ENCODE measurements around the gene TBC1D1.

The TBC1D1 gene, protein sequence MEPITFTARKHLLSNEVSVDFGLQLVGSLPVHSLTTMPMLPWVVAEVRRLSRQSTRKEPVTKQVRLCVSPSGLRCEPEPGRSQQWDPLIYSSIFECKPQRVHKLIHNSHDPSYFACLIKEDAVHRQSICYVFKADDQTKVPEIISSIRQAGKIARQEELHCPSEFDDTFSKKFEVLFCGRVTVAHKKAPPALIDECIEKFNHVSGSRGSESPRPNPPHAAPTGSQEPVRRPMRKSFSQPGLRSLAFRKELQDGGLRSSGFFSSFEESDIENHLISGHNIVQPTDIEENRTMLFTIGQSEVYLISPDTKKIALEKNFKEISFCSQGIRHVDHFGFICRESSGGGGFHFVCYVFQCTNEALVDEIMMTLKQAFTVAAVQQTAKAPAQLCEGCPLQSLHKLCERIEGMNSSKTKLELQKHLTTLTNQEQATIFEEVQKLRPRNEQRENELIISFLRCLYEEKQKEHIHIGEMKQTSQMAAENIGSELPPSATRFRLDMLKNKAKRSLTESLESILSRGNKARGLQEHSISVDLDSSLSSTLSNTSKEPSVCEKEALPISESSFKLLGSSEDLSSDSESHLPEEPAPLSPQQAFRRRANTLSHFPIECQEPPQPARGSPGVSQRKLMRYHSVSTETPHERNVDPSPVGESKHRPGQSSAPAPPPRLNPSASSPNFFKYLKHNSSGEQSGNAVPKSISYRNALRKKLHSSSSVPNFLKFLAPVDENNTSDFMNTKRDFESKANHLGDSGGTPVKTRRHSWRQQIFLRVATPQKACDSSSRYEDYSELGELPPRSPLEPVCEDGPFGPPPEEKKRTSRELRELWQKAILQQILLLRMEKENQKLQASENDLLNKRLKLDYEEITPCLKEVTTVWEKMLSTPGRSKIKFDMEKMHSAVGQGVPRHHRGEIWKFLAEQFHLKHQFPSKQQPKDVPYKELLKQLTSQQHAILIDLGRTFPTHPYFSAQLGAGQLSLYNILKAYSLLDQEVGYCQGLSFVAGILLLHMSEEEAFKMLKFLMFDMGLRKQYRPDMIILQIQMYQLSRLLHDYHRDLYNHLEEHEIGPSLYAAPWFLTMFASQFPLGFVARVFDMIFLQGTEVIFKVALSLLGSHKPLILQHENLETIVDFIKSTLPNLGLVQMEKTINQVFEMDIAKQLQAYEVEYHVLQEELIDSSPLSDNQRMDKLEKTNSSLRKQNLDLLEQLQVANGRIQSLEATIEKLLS (N-terminal part only)

GRCh38 chr4:37890801-37891259 lies at the start of gene TBC1D1:
Gene TBC1D1 (plus strand): TSS chr4:37891084. CDS start chr4:37902096, 11,012 bp downstream.
- in situ Hi-C loops (cut with MboI; ENCODE audit: low sequenced_read_pairs) = no loop called here

GRCh38 chr4:37844204-37844603 lies 46.7 kb upstream of the TBC1D1 start:
- in situ Hi-C loops (cut with MboI; ENCODE audit: low sequenced_read_pairs) = no loop called here

DNA sequence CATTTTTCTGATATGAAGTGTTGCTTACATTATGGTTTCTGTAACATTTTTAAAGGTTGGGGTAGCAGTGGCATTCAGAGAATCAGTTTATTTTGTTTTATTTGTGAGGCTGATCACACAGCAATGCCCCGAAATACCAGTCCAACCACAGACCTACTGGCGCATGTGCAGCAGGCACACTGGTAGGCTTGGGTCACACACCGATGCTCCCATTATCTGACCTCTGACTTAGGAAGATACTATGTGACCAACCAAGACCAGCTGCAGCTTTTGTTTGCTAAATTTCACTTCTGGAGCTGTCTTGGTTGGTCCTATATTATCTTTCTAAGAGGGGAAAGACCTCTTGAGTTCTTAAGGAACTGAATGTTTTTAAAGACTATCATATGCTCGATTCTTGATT lies 45.7 kb upstream of the TBC1D1 start:
- in situ Hi-C loops (cut with MboI; ENCODE audit: low sequenced_read_pairs) = no loop called here

DNA sequence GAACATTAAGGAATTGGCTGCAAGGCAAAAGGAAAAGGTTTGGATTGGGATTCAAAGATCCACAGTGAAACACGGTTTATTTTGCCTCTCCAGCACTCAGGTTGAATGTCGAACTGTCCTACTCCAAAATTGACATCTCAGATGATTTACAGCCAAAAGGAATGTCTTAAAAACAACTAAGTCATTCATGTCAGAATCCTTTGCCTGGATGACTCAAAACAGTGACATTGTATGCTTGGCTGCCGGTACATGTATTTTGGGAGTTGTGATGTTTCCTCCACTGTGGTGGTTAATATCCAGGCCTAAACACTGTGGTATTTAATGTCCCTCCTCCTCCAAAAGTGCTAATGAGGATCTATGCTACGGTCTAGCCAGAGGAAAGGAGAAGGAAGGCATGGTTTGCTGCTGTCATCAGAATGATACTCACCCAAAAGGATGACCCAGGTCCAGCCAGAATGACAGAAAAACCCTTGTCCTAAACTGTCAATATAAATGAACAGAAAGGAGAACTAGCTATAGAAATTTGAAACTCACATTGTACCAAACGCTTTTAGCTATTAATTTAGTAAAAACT lies 43.5 kb upstream of the TBC1D1 start:
- in situ Hi-C loops (cut with MboI; ENCODE audit: low sequenced_read_pairs) = no loop called here

GRCh38 chr4:37852376-37852775 lies 38.5 kb upstream of the TBC1D1 start:
- in situ Hi-C loops (cut with MboI; ENCODE audit: low sequenced_read_pairs) = no loop called here

- in situ Hi-C loops (cut with MboI; ENCODE audit: low sequenced_read_pairs) = no loop called here
These were observed 32.8 kb upstream of the TBC1D1 start for GRCh38 chr4:37858112-37858511.

- in situ Hi-C loops (cut with MboI; ENCODE audit: low sequenced_read_pairs) = no loop called here
These were observed 32.0 kb upstream of the TBC1D1 start for GRCh38 chr4:37858872-37859271.

GRCh38 chr4:37860266-37860665 lies 30.6 kb upstream of the TBC1D1 start:
- in situ Hi-C loops (cut with MboI; ENCODE audit: low sequenced_read_pairs) = no loop called here

- in situ Hi-C loops (cut with MboI; ENCODE audit: low sequenced_read_pairs) = no loop called here
These were observed 27.9 kb upstream of the TBC1D1 start for GRCh38 chr4:37862961-37863360.

DNA sequence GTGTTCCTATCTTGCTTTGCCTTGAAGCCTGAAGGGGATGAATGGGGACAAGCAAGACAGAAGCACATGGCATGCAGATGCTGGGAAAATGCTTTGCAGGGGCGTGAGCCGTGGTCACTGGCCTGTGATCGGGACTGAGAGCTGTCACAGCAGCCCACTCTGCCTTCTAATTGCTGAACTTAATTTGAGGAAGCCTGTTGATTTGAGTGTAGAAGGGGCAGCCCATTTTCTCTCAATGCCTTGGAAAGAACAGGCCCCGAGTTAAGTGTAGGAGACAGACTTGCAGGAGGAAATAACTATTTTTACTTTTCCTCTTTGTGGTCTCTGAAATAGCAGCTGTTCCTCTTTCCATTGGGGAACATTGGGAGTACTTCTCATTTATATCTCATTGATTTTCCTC lies 26.1 kb upstream of the TBC1D1 start:
- in situ Hi-C loops (cut with MboI; ENCODE audit: low sequenced_read_pairs) = no loop called here

GRCh38 chr4:37865450-37865849 lies 25.4 kb upstream of the TBC1D1 start:
- in situ Hi-C loops (cut with MboI; ENCODE audit: low sequenced_read_pairs) = no loop called here

DNA sequence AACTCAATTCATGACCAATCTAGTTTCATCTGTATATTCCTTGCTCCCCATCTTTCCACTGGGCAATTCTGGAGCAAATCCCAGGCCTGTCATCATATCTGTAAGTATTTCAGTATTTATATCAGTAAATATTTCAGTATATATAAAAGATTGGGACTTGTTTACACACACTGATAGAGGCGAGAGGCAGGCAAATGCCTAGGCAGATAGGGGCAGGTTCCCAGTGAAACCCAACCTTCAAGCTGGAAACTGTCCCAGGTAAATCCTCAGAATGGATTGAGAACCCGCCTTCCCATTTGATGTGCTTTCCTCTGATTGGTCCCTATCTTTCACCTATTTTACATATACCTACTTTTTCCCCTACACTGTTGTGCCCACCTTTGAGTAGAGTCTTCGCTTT lies 23.8 kb upstream of the TBC1D1 start:
- in situ Hi-C loops (cut with MboI; ENCODE audit: low sequenced_read_pairs) = no loop called here

GRCh38 chr4:37868238-37868637 lies 22.6 kb upstream of the TBC1D1 start:
- in situ Hi-C loops (cut with MboI; ENCODE audit: low sequenced_read_pairs) = no loop called here

GRCh38 chr4:37872310-37872988 lies 18.4 kb upstream of the TBC1D1 start:
- in situ Hi-C loops (cut with MboI; ENCODE audit: low sequenced_read_pairs) = no loop called here

DNA sequence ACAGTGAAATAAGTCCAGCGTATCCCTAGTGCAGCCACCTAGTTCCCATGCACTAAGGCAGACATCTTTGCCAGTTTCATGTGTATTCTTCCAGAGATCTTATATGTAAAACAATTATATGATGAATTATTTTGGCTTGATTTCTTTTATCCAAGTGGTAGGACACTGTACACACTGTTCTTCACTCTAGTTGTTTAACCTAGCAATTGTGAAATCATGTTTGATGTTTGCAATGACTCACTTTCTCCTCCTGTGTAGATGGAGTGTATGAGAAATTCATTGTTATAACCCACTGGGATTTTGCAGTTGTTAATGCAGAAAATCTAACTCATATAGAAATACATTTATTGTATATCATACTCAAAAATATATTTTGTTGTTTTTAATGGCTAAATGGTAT lies 17.5 kb upstream of the TBC1D1 start:
- in situ Hi-C loops (cut with MboI; ENCODE audit: low sequenced_read_pairs) = no loop called here

- in situ Hi-C loops (cut with MboI; ENCODE audit: low sequenced_read_pairs) = no loop called here
These were observed 14.7 kb upstream of the TBC1D1 start for GRCh38 chr4:37876156-37876555.

GRCh38 chr4:37879365-37879764 lies 11.5 kb upstream of the TBC1D1 start:
- in situ Hi-C loops (cut with MboI; ENCODE audit: low sequenced_read_pairs) = no loop called here

- in situ Hi-C loops (cut with MboI; ENCODE audit: low sequenced_read_pairs) = no loop called here
These were observed 9.1 kb upstream of the TBC1D1 start for GRCh38 chr4:37881811-37882210.

DNA sequence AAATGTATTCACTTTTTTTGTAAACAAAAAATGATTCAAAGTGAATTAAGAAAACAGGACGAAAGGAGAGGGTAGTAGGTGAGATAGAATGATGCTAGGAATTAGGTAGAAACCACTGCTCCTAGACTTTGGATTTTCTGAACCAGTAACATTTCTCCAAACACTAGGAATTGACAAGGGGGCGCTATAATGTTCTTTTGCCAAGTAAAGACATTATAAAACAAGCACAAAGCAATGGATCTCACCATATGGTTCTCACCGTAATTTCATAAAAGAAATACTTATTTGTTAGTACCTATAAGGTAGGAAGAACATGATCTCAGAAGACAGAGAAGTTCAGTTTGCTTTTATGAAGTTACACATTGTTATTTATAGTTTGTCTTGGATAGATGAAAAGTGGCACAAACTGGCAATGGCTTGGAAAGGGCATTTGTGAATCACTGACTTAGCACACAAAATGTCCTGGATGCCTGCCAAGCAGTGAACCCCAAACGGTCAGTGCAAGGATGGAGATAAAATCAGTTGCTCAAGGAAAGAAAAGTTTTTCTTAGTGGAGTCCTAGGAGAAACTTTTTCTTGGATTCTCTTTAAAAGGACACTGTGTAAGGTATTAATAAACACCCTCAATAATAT lies 8.1 kb upstream of the TBC1D1 start:
- in situ Hi-C loops (cut with MboI; ENCODE audit: low sequenced_read_pairs) = no loop called here

All from HL-60/S4 treated with retinoic acid at 250 ng/mL for 4 days and 3 days (cell line).